GM19463 (cell line): ENCODE measurements around the gene PPM1H.
"Not testable (repeated sequence)": the region's sequence is repeated elsewhere in the genome, so short reads cannot be mapped to it uniquely, and the experiment has no call there.

Experiments
- ATAC-seq: cut with Tn5 transposase; IDR thresholded peaks from one replicate; pipeline ENCODE4 v1.9.1; 2021; ENCODE audit warnings: mild to moderate bottlenecking, moderate library complexity; ENCODE audit not compliant: unreplicated experiment

Gene PPM1H

DNA sequence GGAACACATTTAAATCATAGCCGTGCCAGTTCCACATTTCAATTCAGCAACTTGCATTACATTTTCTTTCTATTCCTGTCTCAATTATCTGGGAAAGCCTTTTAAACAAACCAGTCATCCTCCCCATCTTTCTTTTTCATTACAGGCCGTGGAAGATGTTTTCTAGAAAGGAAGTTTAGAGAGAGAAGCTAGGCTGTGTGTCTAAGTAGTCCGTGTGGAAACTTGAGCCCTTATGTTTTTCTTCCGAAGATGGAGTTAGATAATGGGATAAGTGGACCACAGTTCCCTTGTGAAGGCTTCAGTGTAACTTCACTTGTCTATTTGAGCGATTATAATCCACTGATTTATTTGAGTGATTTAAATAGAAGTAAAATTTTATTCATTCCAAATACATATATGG lies 12.4 kb upstream of the PPM1H start:
- no peak for ATAC-seq

DNA sequence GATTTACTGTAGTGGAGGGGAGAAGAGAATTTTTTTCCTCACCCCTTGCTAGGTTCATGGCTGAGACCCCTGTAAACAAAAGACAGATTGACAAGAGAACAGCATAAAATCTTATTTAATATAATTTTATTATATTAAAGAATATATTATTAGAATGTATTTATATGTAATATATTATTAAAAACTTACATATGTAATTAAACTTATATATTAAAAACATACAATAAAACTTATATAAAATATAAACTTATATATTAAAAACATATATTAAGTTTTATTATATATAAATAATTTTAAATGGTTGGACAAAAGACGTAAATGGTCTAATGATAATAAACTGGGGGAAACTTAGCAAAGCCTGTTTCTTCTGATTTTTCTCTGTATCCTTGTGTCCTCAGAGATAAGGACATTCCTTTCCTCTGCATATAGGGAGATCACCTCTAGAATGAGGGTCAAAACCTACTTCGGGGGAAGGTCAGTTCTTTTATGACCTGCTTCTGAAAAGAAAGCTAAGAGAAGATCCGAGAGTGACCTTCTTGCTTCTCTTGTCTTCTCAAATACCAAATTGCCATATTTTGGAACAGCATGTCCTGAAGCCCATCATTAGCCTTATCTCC lies 8.9 kb upstream of the PPM1H start:
- no peak for ATAC-seq

- not testable (repeated sequence) for ATAC-seq
These were observed 7.4 kb upstream of the PPM1H start for GRCh38 chr12:62942316-62942715.

- ATAC-seq: peak; percentile 32
These were observed 631 bp downstream of the PPM1H start for GRCh38 chr12:62934239-62934798.

- no peak for ATAC-seq
These were observed 1.2 kb downstream of the PPM1H start for GRCh38 chr12:62933602-62934238.

DNA sequence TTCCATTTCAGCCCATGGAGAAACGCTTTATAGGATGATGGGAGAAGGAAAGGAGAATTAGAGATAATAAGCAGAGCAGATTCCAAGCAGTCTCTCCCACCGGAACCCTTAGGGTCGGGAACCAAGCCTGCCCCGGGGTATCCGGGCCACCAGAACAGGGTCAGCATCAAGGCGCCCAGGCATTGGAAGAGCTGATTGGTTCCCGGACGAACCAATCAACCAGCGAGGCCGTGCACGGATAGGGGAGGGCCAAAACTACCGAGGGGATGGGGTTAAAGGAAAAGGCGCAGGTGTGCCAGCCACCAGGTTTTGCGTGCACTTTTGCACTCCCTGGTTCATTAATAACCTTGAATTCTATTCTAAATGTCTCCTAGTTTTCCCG lies 1.7 kb downstream of the PPM1H start:
- ATAC-seq: no peak

GRCh38 chr12:62931477-62931876 lies 3.5 kb downstream of the PPM1H start:
- no peak for ATAC-seq

DNA sequence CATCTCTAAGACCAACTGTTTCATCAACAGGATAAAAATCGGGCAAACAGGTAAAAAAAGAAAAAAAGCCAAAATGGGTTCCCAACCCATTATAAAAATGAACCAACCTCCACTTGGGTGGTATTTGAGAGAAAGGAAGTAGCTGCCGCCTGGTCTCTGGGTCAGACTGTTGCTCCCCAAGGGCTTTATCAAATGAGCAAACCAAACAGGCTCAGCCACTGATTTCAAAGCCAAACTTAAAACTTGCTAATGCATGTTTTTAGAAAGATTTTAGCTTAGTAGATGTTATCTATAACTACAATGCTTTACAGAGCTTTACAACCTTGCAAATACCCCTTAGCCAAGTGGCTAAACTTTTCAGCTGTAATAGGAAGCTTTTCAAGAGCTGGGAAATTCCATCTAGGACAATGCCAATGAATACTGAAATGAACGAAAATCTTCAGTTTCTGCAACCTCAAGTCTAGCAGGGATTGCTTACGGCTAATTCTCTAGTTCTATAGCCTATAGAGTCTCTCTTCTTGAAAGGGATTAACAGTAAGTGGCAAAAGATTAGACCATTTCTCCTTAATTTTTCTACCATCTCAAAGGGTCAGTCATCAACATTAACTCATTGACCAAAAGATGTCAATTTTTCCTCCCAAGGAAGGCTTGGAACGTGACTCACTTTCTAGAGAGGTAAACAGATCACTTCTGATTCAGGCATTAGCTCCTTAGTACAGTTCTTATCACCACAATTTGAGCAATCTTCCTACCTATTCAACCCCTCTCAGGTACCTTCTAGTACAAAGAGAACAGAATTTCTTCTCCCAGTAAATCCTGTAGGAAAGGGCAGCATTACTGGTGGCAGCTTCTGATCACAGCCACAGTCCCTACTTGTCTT lies 4.2 kb downstream of the PPM1H start:
- no peak for ATAC-seq

- no peak for ATAC-seq
These were observed 6.3 kb downstream of the PPM1H start for GRCh38 chr12:62928632-62929031.

GRCh38 chr12:62925680-62926079 lies 9.3 kb downstream of the PPM1H start:
- ATAC-seq: no peak

GRCh38 chr12:62924084-62924483 lies 10.9 kb downstream of the PPM1H start:
- no peak for ATAC-seq

DNA sequence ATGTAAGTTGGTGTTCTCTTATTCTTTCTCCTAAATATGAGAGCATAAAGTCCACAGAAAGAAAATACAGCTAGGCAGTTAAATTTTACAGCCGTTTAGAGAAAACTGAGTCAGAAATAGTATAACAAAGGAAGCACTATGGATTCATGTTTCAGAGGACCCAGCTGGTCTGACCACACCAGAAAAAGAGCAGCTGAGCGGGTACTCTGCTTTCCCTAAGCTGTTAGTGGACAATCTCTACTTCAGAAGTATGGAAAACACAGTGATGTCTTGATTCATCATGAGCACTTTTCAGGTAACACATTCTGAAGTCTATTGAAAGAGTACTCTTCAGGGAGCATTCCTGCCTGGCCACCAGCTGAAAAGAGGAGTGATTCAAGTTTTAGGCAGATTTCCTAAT lies 12.4 kb downstream of the PPM1H start:
- ATAC-seq: no peak

- ATAC-seq: no peak
These were observed 15.1 kb downstream of the PPM1H start for GRCh38 chr12:62919838-62920237.

DNA sequence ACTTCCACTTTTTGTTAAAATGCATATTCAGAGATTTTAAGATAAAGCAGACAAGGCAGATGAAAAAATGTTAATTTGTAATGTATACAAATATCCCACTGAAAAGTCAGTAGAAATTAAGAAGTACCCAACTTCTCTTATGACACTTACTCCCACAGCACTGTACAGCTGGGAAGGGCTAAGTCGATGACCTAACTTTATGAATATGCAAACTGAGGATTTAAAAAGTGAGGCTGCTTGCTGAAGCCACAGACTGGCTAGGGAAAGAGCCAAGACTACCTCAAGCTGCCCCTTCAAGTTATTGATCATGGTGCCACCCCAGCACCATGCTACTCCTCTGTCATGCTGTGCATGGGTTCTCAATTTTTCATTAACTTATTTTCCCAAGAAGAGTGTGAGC lies 17.0 kb downstream of the PPM1H start:
- ATAC-seq: no peak

- ATAC-seq: no peak
These were observed 18.1 kb downstream of the PPM1H start for GRCh38 chr12:62916632-62917425.

- no peak for ATAC-seq
These were observed 19.8 kb downstream of the PPM1H start for GRCh38 chr12:62915204-62915529.

DNA sequence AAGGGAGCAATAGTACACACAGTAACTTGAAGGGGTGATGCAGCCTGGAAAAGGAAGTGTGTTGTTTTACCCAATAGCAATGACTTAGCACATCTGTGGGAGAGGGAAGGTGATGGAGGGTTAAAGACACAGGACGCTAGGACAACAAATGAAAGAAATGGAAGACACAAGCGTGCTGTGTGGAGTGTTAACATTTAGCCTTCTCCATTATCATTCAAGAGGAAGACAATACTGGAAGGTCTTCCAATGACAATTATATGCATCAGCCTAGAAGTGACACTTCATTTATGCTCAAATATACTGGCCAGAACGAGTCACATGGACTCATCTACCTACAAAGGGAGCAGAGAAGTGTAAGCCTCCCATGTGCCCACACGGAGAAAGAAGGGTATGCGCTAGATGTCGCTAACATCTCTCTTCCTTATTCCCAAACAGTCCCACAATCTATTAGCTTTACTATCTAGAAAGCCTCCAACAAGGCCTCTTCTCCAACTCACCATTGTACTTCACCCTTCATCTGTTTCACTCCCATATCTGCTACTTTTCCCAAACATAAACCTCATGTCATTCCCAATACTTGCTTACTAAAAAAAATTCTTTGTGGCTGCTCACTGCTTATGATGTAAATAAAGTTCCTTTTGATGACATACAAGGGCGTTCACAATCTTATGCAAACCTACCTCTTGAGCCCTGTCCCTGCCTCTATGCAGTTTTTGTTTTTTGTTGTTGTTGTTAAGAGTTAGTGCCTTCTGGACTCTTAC lies 20.3 kb downstream of the PPM1H start:
- ATAC-seq: no peak

- no peak for ATAC-seq
These were observed 21.6 kb downstream of the PPM1H start for GRCh38 chr12:62913380-62913779.

GRCh38 chr12:62912644-62913043 lies 22.3 kb downstream of the PPM1H start:
- no peak for ATAC-seq

DNA sequence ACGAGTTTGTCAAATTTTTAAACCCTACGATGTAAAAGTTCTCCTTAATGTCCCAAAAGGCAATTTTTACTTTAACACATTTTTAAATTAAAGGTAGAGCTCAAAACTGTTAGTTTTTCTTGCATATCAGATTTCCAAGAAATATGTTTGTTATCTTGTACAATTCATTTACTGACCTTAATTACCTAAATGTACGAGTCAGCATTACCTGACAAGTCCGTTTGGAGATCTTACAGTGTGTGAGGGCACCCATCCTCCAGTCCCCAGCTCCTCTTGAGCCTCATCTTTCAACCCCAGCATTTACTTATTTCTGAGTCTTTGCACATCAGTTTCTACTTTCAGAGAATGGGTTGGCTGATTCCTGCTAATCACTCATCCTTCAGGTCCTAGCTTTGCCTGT lies 23.7 kb downstream of the PPM1H start:
- no peak for ATAC-seq
